Esophagus (tissue), 2 donors: ENCODE results near the gene POMT2. TPM values are rescaled to one million over a fixed set of nuclear protein-coding genes. Genes with fewer than 3 reads are reported as not detected.

Source experiments
- H3K27ac ChIP-seq, 2 donors: one replicate each; pipeline ENCODE4 v1.5.1; 2013; ENCODE audit warnings: low read depth in 2 of 2, mild to moderate bottlenecking in 2 of 2, inconsistent platforms in 1 of 2, low read length in 1 of 2, moderate library complexity in 1 of 2
- H3K27me3 ChIP-seq, 2 donors: one replicate each; pipeline ENCODE4 v1.6.1; 2013; ENCODE audit warnings: low read length in 2 of 2, control low read depth in 1 of 2, mild to moderate bottlenecking in 1 of 2; ENCODE audit not compliant: insufficient read depth in 2 of 2, control insufficient read depth in 1 of 2
- H3K36me3 ChIP-seq, 2 donors: one replicate each; pipeline ENCODE4 v1.6.1; 2013; ENCODE audit warnings: low read length in 1 of 2; ENCODE audit not compliant: control insufficient read depth in 2 of 2, insufficient read depth in 2 of 2
- H3K4me1 ChIP-seq, 2 donors: one replicate each; pipeline ENCODE4 v1.6.1; 2013; ENCODE audit warnings: low read length in 1 of 2; ENCODE audit not compliant: control insufficient read depth in 2 of 2, insufficient read depth in 2 of 2
- H3K4me3 ChIP-seq, 2 donors: one replicate each; pipeline ENCODE4 v1.5.1; 2013; ENCODE audit warnings: low read length in 2 of 2, mild to moderate bottlenecking in 2 of 2, low read depth in 1 of 2, moderate library complexity in 1 of 2
- H3K9me3 ChIP-seq, 2 donors: one replicate each; pipeline ENCODE4 v1.6.1; 2013; ENCODE audit warnings: mild to moderate bottlenecking in 2 of 2, low read depth in 1 of 2, low read length in 1 of 2, moderate library complexity in 1 of 2; ENCODE audit not compliant: control insufficient read depth in 2 of 2, insufficient read depth in 1 of 2
- WGBS, 2 donors: extraction: QIAGEN DNeasy Blood & Tissue Kit; methylation state at CpG; one replicate each; pipeline ENCODE4 v1.1.7; 2013; 5-methylcytosine and 5-hydroxymethylcytosine counted together
- polyA plus RNA-seq, 2 donors: library from polyadenylated mRNA; stranded (reverse); fragments of 200-250 nt; gene quantifications; one replicate each; pipeline ENCODE4 v1.2.3, GENCODE V29; 2013
- donor health status: healthy with polysubstance abuse.
- donor health status: Bipolar disorder and iron deficiency.

Gene POMT2, protein sequence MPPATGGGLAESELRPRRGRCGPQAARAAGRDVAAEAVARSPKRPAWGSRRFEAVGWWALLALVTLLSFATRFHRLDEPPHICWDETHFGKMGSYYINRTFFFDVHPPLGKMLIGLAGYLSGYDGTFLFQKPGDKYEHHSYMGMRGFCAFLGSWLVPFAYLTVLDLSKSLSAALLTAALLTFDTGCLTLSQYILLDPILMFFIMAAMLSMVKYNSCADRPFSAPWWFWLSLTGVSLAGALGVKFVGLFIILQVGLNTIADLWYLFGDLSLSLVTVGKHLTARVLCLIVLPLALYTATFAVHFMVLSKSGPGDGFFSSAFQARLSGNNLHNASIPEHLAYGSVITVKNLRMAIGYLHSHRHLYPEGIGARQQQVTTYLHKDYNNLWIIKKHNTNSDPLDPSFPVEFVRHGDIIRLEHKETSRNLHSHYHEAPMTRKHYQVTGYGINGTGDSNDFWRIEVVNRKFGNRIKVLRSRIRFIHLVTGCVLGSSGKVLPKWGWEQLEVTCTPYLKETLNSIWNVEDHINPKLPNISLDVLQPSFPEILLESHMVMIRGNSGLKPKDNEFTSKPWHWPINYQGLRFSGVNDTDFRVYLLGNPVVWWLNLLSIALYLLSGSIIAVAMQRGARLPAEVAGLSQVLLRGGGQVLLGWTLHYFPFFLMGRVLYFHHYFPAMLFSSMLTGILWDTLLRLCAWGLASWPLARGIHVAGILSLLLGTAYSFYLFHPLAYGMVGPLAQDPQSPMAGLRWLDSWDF
- 10 to 100 TPM in 1 of 2 donors, 1 to 10 TPM in 1; 5.8 to 11.5 TPM for polyA plus RNA-seq

GRCh38 chr14:77320238-77320935 lies at the start of gene POMT2:
Gene POMT2 (minus strand): TSS chr14:77320883. CDS start chr14:77320681, 202 bp downstream.
- 0 to 1% methylated on average over 54 to 69 of the region's 69 CpGs for WGBS, 2 donors
- Histone ChIP-seq H3K36me3 (no peaks in the 10 kb centered on the region), H3K27me3 (no peaks in the 10 kb centered on the region), H3K27ac (peak within 1 kb of the TSS; percentile 98), H3K9me3 (no peaks in the 10 kb centered on the region), H3K4me3 (peak within 1 kb of the TSS; percentile 79 to 94), H3K4me1 (peaks cover 0 to 5% of the 10 kb centered on the region in 2 donors)

DNA sequence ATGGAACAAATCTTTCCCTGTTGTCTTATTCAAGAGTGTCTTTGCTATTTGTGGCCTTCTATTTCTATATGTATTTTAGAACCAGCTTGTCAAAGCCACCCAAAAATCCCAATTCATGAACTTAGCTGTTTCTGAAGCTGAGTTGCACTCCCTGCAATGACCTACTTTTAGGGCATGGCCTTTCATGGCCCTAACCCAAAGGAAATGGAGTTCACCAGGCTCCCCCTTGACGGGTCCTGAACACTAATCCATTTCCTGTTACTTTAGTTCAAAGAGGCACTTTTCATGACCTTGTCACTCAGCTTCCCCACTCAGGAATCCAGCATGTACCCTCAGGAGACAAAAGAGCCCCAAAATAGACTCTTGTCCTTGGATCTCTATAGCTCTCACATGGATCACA lies 48.6 kb upstream of the POMT2 start:
- no peaks in the 10 kb centered on the region for H3K36me3 ChIP-seq
- no peaks in the 10 kb centered on the region for H3K4me1 ChIP-seq
- H3K4me3 ChIP-seq: no peak overlapping the region
- 66 to 67% methylated on average over 1 of the region's 1 CpG for WGBS, 2 donors
- no peaks in the 10 kb centered on the region for H3K9me3 ChIP-seq
- no peaks in the 10 kb centered on the region for H3K27me3 ChIP-seq
- H3K27ac ChIP-seq: no peak overlapping the region

DNA sequence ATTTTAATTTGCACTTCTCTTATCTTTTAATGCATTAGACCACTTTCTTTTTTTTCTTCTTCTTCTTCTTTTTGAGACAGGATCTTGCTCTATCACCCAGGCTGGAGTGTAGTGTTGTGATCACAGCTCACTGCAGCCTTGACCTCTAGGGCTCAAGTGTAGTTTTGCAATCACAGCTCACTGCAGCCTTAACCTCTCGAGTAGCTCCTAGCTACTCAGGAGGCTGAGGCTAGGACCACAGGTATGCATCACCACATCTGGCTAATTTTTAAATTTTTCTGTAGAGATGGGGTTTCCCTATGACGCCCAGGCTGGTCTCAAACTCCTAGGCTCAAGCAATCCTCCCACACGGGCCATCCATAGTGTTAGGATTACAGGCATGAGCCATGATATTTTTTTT lies 43.5 kb upstream of the POMT2 start:
- 78 to 92% methylated on average over 3 of the region's 3 CpGs for WGBS, 2 donors

DNA sequence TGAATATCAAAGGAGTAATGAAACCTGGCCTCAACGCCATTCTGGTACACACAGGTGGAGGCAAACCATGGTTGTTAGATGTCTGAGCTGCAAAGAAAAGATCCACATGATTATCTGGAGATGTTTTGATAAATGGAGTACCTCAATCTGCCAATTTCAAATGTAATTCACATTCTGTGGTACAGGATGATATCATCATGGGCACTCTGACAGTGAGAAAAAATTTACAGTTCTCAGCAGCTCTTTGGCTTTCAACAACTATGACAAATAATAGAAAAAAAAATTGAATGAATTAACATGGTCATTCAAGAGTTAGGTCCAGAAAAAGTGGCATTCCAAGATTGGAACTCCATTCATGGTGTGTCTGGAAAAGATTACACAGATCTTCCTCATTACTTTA lies 38.9 kb upstream of the POMT2 start:
- Histone ChIP-seq H3K4me3 (no peak overlapping the region), H3K27me3 (no peaks in the 10 kb centered on the region), H3K9me3 (no peaks in the 10 kb centered on the region), H3K36me3 (no peaks in the 10 kb centered on the region), H3K27ac (no peak overlapping the region), H3K4me1 (no peaks in the 10 kb centered on the region)
- WGBS, 2 donors: 85 to 94% methylated on average over 1 of the region's 1 CpG

More for the DNA sequence above, 43.5 kb upstream of the POMT2 start:
- no peaks in the 10 kb centered on the region for H3K4me1 ChIP-seq
- no peak overlapping the region for H3K27ac ChIP-seq
- no peaks in the 10 kb centered on the region for H3K36me3 ChIP-seq
- no peaks in the 10 kb centered on the region for H3K9me3 ChIP-seq
- no peak overlapping the region for H3K4me3 ChIP-seq
- no peaks in the 10 kb centered on the region for H3K27me3 ChIP-seq

GRCh38 chr14:77356899-77357298 lies 36.2 kb upstream of the POMT2 start:
- Histone ChIP-seq H3K4me1 (no peaks in the 10 kb centered on the region), H3K36me3 (no peaks in the 10 kb centered on the region), H3K4me3 (no peak overlapping the region), H3K9me3 (no peaks in the 10 kb centered on the region), H3K27me3 (no peaks in the 10 kb centered on the region), H3K27ac (no peak overlapping the region)
- 94 to 96% methylated on average over 4 of the region's 4 CpGs for WGBS, 2 donors

DNA sequence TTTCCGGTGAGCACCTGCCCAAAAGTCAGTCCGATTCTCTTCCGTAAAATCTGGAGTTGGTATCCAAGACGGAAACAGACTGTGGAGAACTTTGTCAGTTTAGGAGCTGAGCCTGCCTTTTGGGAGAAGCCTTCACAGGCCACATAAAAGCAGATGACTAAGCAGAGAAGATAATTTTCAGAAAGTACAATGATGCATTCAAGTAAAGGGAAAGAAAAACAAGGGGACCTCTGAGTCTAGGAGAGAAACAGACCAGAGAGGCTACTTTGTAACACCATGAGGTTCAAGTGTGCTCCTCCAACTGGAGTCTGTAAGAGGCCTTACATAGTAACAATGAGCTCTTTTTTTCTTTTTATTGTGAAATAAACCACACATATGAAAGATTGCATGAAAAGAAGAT lies 35.1 kb upstream of the POMT2 start:
- Histone ChIP-seq H3K36me3 (no peaks in the 10 kb centered on the region), H3K4me3 (no peak overlapping the region), H3K9me3 (no peaks in the 10 kb centered on the region), H3K27me3 (no peaks in the 10 kb centered on the region), H3K27ac (no peak overlapping the region), H3K4me1 (no peaks in the 10 kb centered on the region)
- WGBS, 2 donors: 96 to 97% methylated on average over 4 of the region's 4 CpGs

- WGBS, 2 donors: 92 to 93% methylated on average over 5 of the region's 5 CpGs
- H3K27ac ChIP-seq: no peak overlapping the region
- H3K27me3 ChIP-seq: no peaks in the 10 kb centered on the region
- no peak overlapping the region for H3K4me3 ChIP-seq
- no peaks in the 10 kb centered on the region for H3K4me1 ChIP-seq
- H3K36me3 ChIP-seq: no peaks in the 10 kb centered on the region
- H3K9me3 ChIP-seq: no peaks in the 10 kb centered on the region
These were observed 32.9 kb upstream of the POMT2 start for GRCh38 chr14:77353469-77354141.

DNA sequence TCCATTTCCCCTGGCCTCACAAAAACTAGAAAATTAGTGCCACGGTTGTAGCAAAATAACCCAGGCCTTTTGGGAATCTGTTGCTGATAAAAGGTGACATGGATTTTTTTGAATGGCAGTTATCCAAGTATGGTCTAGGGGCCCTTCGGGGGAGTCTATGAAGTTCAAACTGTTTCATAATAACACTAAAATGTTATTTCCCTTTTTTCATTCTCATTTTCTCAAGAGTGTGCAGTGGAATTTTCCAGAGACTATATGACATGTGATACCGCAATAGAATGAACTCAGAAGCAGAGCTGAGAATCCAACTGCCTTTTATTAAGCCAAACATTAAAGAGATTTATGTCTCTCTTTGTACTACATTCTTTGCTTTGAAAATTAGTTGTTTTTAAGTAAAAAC lies 27.1 kb upstream of the POMT2 start:
- Histone ChIP-seq H3K4me3 (no peak overlapping the region), H3K27me3 (no peaks in the 10 kb centered on the region), H3K4me1 (no peaks in the 10 kb centered on the region), H3K36me3 (peaks cover 0 to 2% of the 10 kb centered on the region in 2 donors), H3K27ac (no peak overlapping the region), H3K9me3 (no peaks in the 10 kb centered on the region)
- WGBS, 2 donors: 85 to 87% methylated on average over 3 of the region's 3 CpGs

- 78 to 84% methylated on average over 2 of the region's 2 CpGs for WGBS, 2 donors
- peaks cover 0 to 6% of the 10 kb centered on the region in 2 donors for H3K36me3 ChIP-seq
- H3K27me3 ChIP-seq: no peaks in the 10 kb centered on the region
- H3K9me3 ChIP-seq: no peaks in the 10 kb centered on the region
- no peak overlapping the region for H3K4me3 ChIP-seq
- H3K4me1 ChIP-seq: no peaks in the 10 kb centered on the region
- H3K27ac ChIP-seq: no peak overlapping the region
These were observed 25.8 kb upstream of the POMT2 start for GRCh38 chr14:77346495-77346894.
